ENCODE data around the gene CASKIN2.

The CASKIN2 gene

DNA sequence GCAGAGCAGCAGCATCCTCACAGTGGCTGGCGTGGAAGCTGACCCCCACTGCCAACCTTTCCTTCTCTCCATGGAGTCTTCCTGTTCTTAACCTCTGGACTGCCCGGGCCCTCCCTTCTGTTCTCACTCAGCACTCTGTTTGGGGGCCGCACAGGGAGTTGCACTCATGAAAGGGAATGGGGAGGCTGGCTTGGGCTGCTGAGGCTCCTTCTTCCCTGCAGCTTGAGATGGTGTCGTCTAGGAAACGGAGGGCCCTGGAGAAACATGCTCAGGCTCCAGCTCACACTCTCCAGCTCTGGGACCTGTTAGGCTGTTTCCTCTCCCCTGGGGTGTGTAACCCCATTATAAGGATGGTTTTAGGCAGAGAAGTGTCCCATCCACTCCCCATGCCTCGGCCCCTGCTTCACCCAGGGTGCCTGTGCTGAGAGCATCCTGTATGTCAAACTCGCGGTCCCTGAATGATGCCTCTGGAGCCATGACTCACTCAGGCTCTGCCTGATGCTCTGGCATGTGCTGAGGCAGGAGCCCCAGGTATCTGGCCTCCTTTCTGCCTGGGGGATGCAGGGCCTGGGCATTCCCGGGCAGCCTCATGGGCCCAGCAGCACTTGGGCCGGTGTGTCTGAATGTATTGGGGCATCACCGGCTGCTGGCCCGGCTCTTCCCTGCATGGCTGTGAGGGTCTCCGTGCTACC, 40.0 kb downstream of the CASKIN2 start:
- H3K9me3 ChIP-seq = no peaks in the 10 kb centered on the region
- TF ChIP-seq CTCF (IDR thresholded peaks at IDR 0.05; ENCODE audit: low read depth, low read length) = no peak
- H3K27me3 ChIP-seq = no peaks in the 10 kb centered on the region
- H3K4me3 ChIP-seq (ENCODE audit: low read depth, low read length) = no peak overlapping the region
- H3K36me3 ChIP-seq = peaks cover 16% of the 10 kb centered on the region
- no peaks in the 10 kb centered on the region for H3K4me1 ChIP-seq
- DNase-seq = no peak

GRCh38 chr17:75474736-75475135, 40.6 kb downstream of the CASKIN2 start:
- H3K4me3 ChIP-seq (ENCODE audit: low read depth, low read length) = no peak overlapping the region
- H3K27me3 ChIP-seq = no peaks in the 10 kb centered on the region
- no peak for DNase-seq
- no peak for TF ChIP-seq CTCF (IDR thresholded peaks at IDR 0.05; ENCODE audit: low read depth, low read length)
- no peaks in the 10 kb centered on the region for H3K4me1 ChIP-seq
- H3K9me3 ChIP-seq = no peaks in the 10 kb centered on the region
- peaks cover 16% of the 10 kb centered on the region for H3K36me3 ChIP-seq

- DNase-seq = no peak
- TF ChIP-seq CTCF (IDR thresholded peaks at IDR 0.05; ENCODE audit: low read depth, low read length) = no peak
- H3K4me3 ChIP-seq (ENCODE audit: low read depth, low read length) = no peak overlapping the region
- H3K9me3 ChIP-seq = no peaks in the 10 kb centered on the region
- peaks cover 16% of the 10 kb centered on the region for H3K36me3 ChIP-seq
- no peaks in the 10 kb centered on the region for H3K27me3 ChIP-seq
- no peaks in the 10 kb centered on the region for H3K4me1 ChIP-seq
Measured at GRCh38 chr17:75473246-75473645, 42.1 kb downstream of the CASKIN2 start.

DNA sequence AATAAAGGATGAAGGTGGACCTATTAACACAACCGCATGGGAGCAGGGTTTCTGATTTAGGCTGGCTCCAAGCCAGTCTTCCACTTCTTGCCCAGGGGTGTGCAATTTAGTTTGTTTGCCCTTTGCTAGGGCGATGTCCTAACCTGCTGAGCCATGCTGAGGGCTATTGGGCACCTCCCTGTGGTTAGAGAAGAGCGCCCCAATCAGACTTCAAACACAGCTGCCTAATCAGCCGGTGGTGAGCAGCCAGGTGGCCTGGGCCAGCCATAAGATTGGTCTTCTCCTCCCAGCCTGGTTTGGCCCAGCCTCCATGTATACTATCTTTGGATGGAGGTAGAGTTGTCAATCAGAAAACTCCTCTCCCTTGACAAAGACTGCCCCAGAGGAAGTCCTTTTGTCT, 43.2 kb downstream of the CASKIN2 start:
- Histone ChIP-seq H3K4me1 (no peaks in the 10 kb centered on the region), H3K36me3 (peaks cover 12% of the 10 kb centered on the region), H3K4me3 (ENCODE audit: low read depth, low read length) (no peak overlapping the region), H3K27me3 (no peaks in the 10 kb centered on the region), H3K9me3 (no peaks in the 10 kb centered on the region)
- TF ChIP-seq CTCF (IDR thresholded peaks at IDR 0.05; ENCODE audit: low read depth, low read length) = no peak
- no peak for DNase-seq

DNA sequence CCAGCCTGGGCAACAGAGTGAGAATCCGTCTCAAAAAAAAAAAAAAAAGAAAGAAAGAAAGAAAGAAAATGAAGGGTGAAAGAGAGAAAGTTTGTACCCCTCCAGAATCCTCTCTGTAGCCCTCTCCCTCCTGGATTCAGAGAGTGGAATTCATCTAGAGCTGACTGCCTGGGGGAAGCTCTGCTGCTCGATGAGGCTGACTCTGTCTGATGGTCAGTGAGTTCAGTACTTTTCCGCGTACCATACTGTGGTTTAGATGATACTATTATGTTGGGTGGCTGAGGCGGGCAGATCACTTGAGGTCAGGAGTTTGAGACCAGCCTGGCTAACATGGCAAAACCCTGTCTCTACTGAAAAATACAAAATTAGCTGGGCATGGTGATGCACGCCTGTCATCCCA, 44.1 kb downstream of the CASKIN2 start:
- no peak for DNase-seq
- H3K9me3 ChIP-seq = no peaks in the 10 kb centered on the region
- H3K4me3 ChIP-seq (ENCODE audit: low read depth, low read length) = no peak overlapping the region
- no peaks in the 10 kb centered on the region for H3K27me3 ChIP-seq
- peaks cover 12% of the 10 kb centered on the region for H3K36me3 ChIP-seq
- H3K4me1 ChIP-seq = no peaks in the 10 kb centered on the region
- no peak for TF ChIP-seq CTCF (IDR thresholded peaks at IDR 0.05; ENCODE audit: low read depth, low read length)

DNA sequence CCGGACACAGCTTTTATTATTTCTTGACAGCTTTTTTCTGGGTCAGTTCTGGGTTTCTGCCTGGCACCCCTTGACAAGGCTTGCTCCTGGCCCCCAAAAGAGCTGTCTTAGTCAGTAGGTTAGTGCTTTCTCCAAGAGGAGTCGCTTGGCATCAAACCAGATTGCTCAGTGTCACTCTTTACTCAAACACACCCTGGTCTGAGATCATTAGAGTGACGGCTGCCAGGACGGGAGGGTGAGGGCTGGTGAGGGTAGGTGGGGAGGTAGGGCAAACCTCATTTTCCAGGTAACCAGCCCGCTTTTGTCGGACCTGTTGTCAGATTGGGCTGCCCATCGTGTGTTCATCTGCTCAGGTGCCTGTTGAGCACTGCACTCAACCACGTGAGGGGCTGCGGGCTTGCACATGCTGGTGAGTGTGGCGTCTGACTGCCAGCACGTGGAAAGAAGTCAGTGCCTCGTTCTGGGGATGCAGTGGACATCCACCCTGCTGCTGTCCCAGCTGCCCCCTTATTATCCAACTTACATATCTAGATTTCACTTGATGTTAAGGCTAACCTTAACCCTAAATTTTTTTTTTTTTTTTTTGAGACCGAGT, 46.5 kb downstream of the CASKIN2 start:
- Histone ChIP-seq H3K9me3 (no peaks in the 10 kb centered on the region), H3K4me3 (ENCODE audit: low read depth, low read length) (no peak overlapping the region), H3K36me3 (peaks cover 12% of the 10 kb centered on the region), H3K27me3 (no peaks in the 10 kb centered on the region), H3K4me1 (no peaks in the 10 kb centered on the region)
- DNase-seq = no peak
- TF ChIP-seq CTCF (IDR thresholded peaks at IDR 0.05; ENCODE audit: low read depth, low read length) = no peak

Data from BE2C (cell line).